ENCODE measurements around the gene DNHD1. TPM values are rescaled to one million over a fixed set of nuclear protein-coding genes. Genes with fewer than 3 reads are reported as not detected.
A peak's percentile ranks its signal among the peaks of the same experiment; 100 is the strongest.

The DNHD1 gene
- total and polyA plus RNA-seq, 9 of the 15 experiments (the other 6 are each of a cell fraction or from before 2014, with no cell fraction given) = 0.82 to 9.7 (median 3.8) TPM

GRCh38 chr11:6481012-6481923 is 15.8 kb upstream of the DNHD1 start, which contains the start of the genes ARFIP2 and TIMM10B (continued):
- TF ChIP-seq ZBTB11 (CRISPR knock-in tag; IDR thresholded peaks at IDR 0.05) (peak in 1 of 3 experiments; percentile 81; a peak in 2 of 6 replicates), SRF (CRISPR knock-in tag; IDR thresholded peaks at IDR 0.05) (peak in 1 of 2 experiments; percentile 67; a peak in 1 of 4 replicates), NR2C1 (IDR thresholded peaks at IDR 0.05) (peak; percentile 87), NR2C1 (tag; IDR thresholded peaks at IDR 0.05) (peak; percentile 81), SP1 (CRISPR knock-in tag; IDR thresholded peaks at IDR 0.05) (peak; percentile 83), ZC3H11A (IDR thresholded peaks at IDR 0.05; ENCODE audit: low read depth, low read length) (no peak), CHD2 (IDR thresholded peaks at IDR 0.05; ENCODE audit: low read depth, low read length) (peak; percentile 83), SP2 (IDR thresholded peaks at IDR 0.05; ENCODE audit: extremely low read depth, low read depth, low read length, poor library complexity, severe bottlenecking) (peak; percentile 8), RBFOX2 (IDR thresholded peaks at IDR 0.05; ENCODE audit: low read depth, low read length) (peak; percentile 96), NFIX (CRISPR knock-in tag; IDR thresholded peaks at IDR 0.05; ENCODE audit: low read depth) (no peak), STAT5A (IDR thresholded peaks at IDR 0.05; ENCODE audit: borderline replicate concordance, low read length) (no peak), ETV5 (CRISPR knock-in tag; IDR thresholded peaks at IDR 0.05; ENCODE audit: low read depth) (peak; percentile 89), POLR2A (conservative IDR thresholded peaks at IDR 0.05) (peak; percentile 96), KLF13 (tag; IDR thresholded peaks at IDR 0.05; ENCODE audit: borderline replicate concordance, low read depth) (no peak), THRA (IDR thresholded peaks at IDR 0.05) (no peak), RFX5 (IDR thresholded peaks at IDR 0.05; ENCODE audit: low read depth, low read length) (no peak), NKRF (IDR thresholded peaks at IDR 0.05; ENCODE audit: borderline replicate concordance) (peak; percentile 81)
